ENCODE data around the gene MEGF8. TPM values are rescaled to one million over a fixed set of nuclear protein-coding genes. Genes with fewer than 3 reads are reported as not detected.

The MEGF8 gene
- total RNA-seq, 1 donor from 2014 or later: 15.1 TPM

DNA sequence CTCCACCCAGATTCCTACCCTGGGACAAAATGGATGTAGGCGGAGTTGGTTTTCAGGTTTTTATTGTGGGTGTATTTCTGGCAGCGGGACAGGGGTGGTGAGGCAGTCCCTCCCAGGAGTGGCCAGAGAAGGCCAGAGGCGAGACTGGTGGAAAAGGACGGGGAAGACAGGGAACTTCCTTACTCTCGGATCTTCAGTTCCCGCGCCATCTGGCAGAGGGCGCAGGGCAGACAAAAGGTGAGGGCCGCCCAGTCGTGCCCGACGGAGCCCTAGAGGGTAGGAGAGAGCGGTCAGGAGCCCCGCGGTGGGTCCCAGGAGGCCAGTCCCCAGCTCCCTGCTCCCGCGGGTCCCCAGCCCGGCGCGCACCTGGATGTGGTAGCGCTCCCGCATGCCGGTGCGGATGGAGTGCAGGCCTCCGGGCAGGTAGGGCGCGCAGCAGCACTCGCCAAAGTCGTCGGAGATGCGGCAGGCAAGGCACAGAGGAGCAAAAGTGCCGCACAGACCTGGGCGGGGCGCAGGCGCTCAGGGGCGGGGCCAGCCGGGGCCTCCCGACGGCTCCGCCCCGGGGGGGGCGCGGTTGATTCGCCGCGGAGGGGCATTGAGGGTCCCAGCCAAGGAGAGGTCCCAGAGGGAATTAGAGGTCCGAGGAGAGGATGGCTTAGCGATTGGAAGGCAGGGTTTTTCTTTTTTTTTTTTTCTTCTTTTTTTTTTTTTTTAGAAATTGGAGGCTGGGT, 61.7 kb downstream of the MEGF8 start:
- H3K27me3 Mint-ChIP-seq: peaks cover 32% of the 10 kb centered on the region
- H3K9me3 Mint-ChIP-seq: no peaks in the 10 kb centered on the region
- H3K36me3 Mint-ChIP-seq (ENCODE audit: low read depth): no peaks in the 10 kb centered on the region
- peaks cover 7% of the 10 kb centered on the region for H3K4me1 Mint-ChIP-seq
- DNase-seq (peak; percentile 86), ATAC-seq (ENCODE audit: low read depth) (peak; percentile 95)
- H3K27ac Mint-ChIP-seq: peak overlapping the region; percentile 63
- ChIA-PET CTCF (interaction anchor here (1.0 to 2.3 kb wide), 2 partner anchors 10 to 14 kb away, joined by 4 to 7 read pairs; no protein-coding TSS in a partner anchor), POLR2A (interaction anchor here (0.6 to 2.1 kb wide), 9 partner anchors 9 to 1784 kb away, joined by 3 to 20 read pairs (median 4); no protein-coding TSS in a partner anchor)
- H3K4me3 Mint-ChIP-seq: peak overlapping the region; percentile 78
- intact Hi-C loops (cut with micrococcal nuclease): loop anchor here (1.0 to 5.0 kb wide), 5 partner anchors 10 to 46 kb away; no protein-coding TSS in a partner anchor
- TF ChIP-seq, protein P1, sequence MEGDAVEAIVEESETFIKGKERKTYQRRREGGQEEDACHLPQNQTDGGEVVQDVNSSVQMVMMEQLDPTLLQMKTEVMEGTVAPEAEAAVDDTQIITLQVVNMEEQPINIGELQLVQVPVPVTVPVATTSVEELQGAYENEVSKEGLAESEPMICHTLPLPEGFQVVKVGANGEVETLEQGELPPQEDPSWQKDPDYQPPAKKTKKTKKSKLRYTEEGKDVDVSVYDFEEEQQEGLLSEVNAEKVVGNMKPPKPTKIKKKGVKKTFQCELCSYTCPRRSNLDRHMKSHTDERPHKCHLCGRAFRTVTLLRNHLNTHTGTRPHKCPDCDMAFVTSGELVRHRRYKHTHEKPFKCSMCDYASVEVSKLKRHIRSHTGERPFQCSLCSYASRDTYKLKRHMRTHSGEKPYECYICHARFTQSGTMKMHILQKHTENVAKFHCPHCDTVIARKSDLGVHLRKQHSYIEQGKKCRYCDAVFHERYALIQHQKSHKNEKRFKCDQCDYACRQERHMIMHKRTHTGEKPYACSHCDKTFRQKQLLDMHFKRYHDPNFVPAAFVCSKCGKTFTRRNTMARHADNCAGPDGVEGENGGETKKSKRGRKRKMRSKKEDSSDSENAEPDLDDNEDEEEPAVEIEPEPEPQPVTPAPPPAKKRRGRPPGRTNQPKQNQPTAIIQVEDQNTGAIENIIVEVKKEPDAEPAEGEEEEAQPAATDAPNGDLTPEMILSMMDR (IDR thresholded peaks at IDR 0.05): no peak

DNA sequence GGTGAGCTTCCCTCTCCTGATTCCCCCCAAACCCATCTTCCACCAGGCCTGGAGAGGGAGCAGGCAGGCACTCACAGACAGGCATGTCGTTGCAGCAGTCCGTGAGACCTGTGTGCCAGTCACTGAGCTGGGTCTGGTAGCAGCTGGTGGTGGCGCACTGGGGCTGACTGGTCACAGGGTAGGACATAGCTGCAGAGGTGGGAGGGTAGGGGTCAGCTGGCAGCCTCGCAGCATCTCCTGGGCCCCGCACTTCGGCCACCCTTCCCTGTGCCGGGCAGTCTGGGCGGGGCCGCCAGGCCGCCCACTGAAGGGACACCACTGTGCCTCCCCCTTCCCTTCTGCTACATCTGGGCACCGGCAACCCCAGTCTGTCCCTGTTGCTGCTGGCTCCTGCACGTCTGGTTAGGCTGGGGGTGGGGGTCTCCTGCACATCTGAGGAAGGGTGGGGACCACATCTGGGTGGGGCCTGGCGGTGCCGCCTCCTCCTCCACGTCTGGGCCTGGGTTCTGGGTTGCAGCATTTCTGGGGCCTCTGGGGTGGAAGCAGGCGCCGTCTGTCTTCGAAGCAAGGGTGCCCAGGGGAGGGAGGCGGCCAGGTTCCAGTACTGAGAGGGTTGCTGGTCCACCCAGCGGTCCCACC, 63.5 kb downstream of the MEGF8 start:
- TF ChIP-seq, protein P1 (IDR thresholded peaks at IDR 0.05): no peak
- ChIA-PET POLR2A (interaction anchor here (0.9 kb wide), 1 partner anchor 8 kb away, joined by 4 read pairs; no protein-coding TSS in a partner anchor), CTCF (no interaction called here)
- Mint-ChIP-seq H3K4me1 (peaks cover 7% of the 10 kb centered on the region), H3K27me3 (peaks cover 25% of the 10 kb centered on the region), H3K36me3 (ENCODE audit: low read depth) (no peaks in the 10 kb centered on the region), H3K9me3 (no peaks in the 10 kb centered on the region), H3K4me3 (no peak overlapping the region), H3K27ac (no peak overlapping the region)
- intact Hi-C loops (cut with micrococcal nuclease): loop anchor here (5.0 kb wide), 1 partner anchor 33 kb away; no protein-coding TSS in a partner anchor
- no peak for DNase-seq
- no peak for ATAC-seq (ENCODE audit: low read depth)

DNA sequence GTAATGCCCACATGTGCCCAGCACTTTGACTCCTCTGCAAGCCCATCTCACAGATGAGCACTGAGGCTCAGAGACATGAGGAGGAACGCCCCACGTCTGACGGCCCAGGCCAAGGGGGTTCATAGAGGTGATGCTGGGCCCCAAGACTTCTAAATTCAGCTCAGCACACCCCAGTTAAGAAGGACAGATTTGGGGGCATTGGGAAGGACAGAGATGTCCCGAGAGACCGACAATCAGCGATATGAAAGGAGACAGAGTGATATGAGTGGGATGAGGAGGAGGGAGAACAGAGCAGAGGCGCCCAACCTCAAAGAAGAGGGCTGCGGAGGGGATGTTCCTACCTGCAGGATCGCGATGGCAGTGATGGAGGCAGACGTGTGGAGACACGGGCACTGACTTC, 64.5 kb downstream of the MEGF8 start, which contains the start of gene CNFN:
Gene CNFN (minus strand): TSS at position 399 of the 400 bp plus-strand sequence. CDS start 1,260 bp downstream, outside the sequence.
- DNase-seq: no peak
- TF ChIP-seq, protein P1 (IDR thresholded peaks at IDR 0.05): no peak
- Mint-ChIP-seq H3K36me3 (ENCODE audit: low read depth) (no peaks in the 10 kb centered on the region), H3K4me3 (no peak within 1 kb of the TSS), H3K27me3 (peaks cover 25% of the 10 kb centered on the region), H3K27ac (no peak within 1 kb of the TSS), H3K9me3 (no peaks in the 10 kb centered on the region), H3K4me1 (peaks cover 7% of the 10 kb centered on the region)
- POLR2A ChIA-PET: no interaction called here
- no peak for ATAC-seq (ENCODE audit: low read depth)
- CTCF ChIA-PET: no interaction called here
- intact Hi-C loops (cut with micrococcal nuclease): loop anchor here (5.0 kb wide), 1 partner anchor 32 kb away; no protein-coding TSS in a partner anchor

DNA sequence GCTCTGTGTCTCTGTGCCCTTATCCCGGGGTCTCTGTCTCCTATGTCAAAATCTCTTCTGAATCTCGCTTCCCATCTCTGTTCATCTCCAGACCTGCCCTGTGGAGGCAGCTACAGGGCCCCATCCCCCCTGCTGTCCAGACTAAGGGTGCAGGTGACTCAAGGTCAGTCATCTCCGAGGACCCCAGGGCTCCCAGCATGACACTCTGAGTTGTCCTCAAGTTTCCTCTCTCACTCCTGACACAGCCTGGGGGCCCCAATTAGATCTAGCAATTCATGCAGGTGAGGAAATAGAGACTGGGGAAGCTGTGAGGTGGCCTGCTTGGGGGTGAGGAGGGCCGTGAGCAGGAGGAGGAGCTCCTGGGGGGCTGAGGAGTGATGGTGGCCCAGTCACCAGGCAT, 66.7 kb downstream of the MEGF8 start:
- no peaks in the 10 kb centered on the region for H3K9me3 Mint-ChIP-seq
- peaks cover 23% of the 10 kb centered on the region for H3K27me3 Mint-ChIP-seq
- DNase-seq: no peak
- POLR2A ChIA-PET: no interaction called here
- ATAC-seq (ENCODE audit: low read depth): no peak
- TF ChIP-seq, protein P1 (IDR thresholded peaks at IDR 0.05): no peak
- H3K4me3 Mint-ChIP-seq: no peak overlapping the region
- H3K27ac Mint-ChIP-seq: no peak overlapping the region
- CTCF ChIA-PET: no interaction called here
- intact Hi-C loops (cut with micrococcal nuclease): no loop called here
- no peaks in the 10 kb centered on the region for H3K36me3 Mint-ChIP-seq (ENCODE audit: low read depth)
- peaks cover 14% of the 10 kb centered on the region for H3K4me1 Mint-ChIP-seq

DNA sequence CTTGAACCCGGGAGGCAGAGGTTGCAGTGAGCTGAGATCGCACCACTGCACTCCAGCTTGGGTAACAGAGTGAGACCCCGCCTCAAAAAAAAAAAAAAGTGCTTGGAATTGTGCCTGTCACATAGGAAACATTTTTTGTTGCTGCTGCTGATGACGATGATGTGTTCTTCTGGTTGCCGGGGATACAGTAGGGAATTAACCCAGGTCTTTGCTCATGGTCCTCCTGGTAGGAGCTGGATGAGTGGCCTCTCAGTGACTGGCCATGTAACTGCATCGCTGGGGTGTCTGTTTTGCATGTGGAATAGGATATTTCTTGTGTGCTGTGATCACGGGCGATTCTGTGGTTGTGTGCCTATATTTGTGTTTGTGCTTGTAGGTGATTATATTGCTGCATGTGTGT, 69.3 kb downstream of the MEGF8 start:
- peaks cover 14% of the 10 kb centered on the region for H3K27me3 Mint-ChIP-seq
- no peak overlapping the region for H3K4me3 Mint-ChIP-seq
- intact Hi-C loops (cut with micrococcal nuclease): no loop called here
- no peak for ATAC-seq (ENCODE audit: low read depth)
- no peak for DNase-seq
- ChIA-PET POLR2A (interaction anchor here (0.6 kb wide), 1 partner anchor 30 kb away, joined by 5 read pairs; no protein-coding TSS in a partner anchor), CTCF (no interaction called here)
- TF ChIP-seq, protein P1 (IDR thresholded peaks at IDR 0.05): no peak
- H3K27ac Mint-ChIP-seq: no peak overlapping the region
- H3K36me3 Mint-ChIP-seq (ENCODE audit: low read depth): no peaks in the 10 kb centered on the region
- peaks cover 30% of the 10 kb centered on the region for H3K4me1 Mint-ChIP-seq
- no peaks in the 10 kb centered on the region for H3K9me3 Mint-ChIP-seq
